ENCODE measurements around the gene LIX1. TPM values are rescaled to one million over a fixed set of nuclear protein-coding genes. Genes with fewer than 3 reads are reported as not detected.

The LIX1 gene
- total RNA-seq, 3 donors from 2014 or later (not counting 1 experiment from before 2014, with no cell fraction given), result not detected

GRCh38 chr5:97149709-97150108 is 7.3 kb upstream of the LIX1 start:
- H3K9me3 Mint-ChIP-seq, result no peaks in the 10 kb centered on the region
- Histone ChIP-seq H3K4me1 (ENCODE audit: control insufficient read depth, insufficient read depth, low read length) (no peaks in the 10 kb centered on the region), H3K9me3 (ENCODE audit: control insufficient read depth, insufficient read depth, low read length) (no peaks in the 10 kb centered on the region), H3K27me3 (ENCODE audit: control insufficient read depth, insufficient read depth, low read length) (no peaks in the 10 kb centered on the region), H3K4me3 (ENCODE audit: low read length) (no peak overlapping the region), H3K36me3 (ENCODE audit: control insufficient read depth, insufficient read depth, low read length) (no peaks in the 10 kb centered on the region), H3K27ac (ENCODE audit: low read length) (no peak overlapping the region)
- H3K4me3 Mint-ChIP-seq, result no peak overlapping the region
- no peaks in the 10 kb centered on the region for H3K4me1 Mint-ChIP-seq
- no peak overlapping the region for H3K27ac Mint-ChIP-seq
- ATAC-seq, result no peak
- intact Hi-C loops (cut with micrococcal nuclease), result no loop called here
- TF ChIP-seq CTCF (IDR thresholded peaks at IDR 0.05), result no peak
- no peaks in the 10 kb centered on the region for H3K27me3 Mint-ChIP-seq (ENCODE audit: low read depth in 2 of 2)
- no peak for DNase-seq
- 40% methylated on average over 1 of the region's 2 CpGs for WGBS (ENCODE audit: insufficient coverage)
- no peaks in the 10 kb centered on the region for H3K36me3 Mint-ChIP-seq

GRCh38 chr5:97148288-97148687 is 5.9 kb upstream of the LIX1 start:
- no peak overlapping the region for H3K4me3 ChIP-seq (ENCODE audit: low read length)
- 85% methylated on average over 3 of the region's 3 CpGs for WGBS (ENCODE audit: insufficient coverage)
- no peaks in the 10 kb centered on the region for H3K27me3 ChIP-seq (ENCODE audit: control insufficient read depth, insufficient read depth, low read length)
- Mint-ChIP-seq H3K4me3 (no peak overlapping the region), H3K9me3 (no peaks in the 10 kb centered on the region), H3K4me1 (no peaks in the 10 kb centered on the region), H3K36me3 (no peaks in the 10 kb centered on the region), H3K27me3 (ENCODE audit: low read depth in 2 of 2) (no peaks in the 10 kb centered on the region), H3K27ac (no peak overlapping the region)
- intact Hi-C loops (cut with micrococcal nuclease), result no loop called here
- no peak for DNase-seq
- no peaks in the 10 kb centered on the region for H3K9me3 ChIP-seq (ENCODE audit: control insufficient read depth, insufficient read depth, low read length)
- no peaks in the 10 kb centered on the region for H3K4me1 ChIP-seq (ENCODE audit: control insufficient read depth, insufficient read depth, low read length)
- TF ChIP-seq CTCF (IDR thresholded peaks at IDR 0.05), result no peak
- H3K27ac ChIP-seq (ENCODE audit: low read length), result no peak overlapping the region
- no peak for ATAC-seq
- H3K36me3 ChIP-seq (ENCODE audit: control insufficient read depth, insufficient read depth, low read length), result no peaks in the 10 kb centered on the region

GRCh38 chr5:97143704-97144103 is 1.3 kb upstream of the LIX1 start:
- H3K4me3 Mint-ChIP-seq, result no peak overlapping the region
- DNase-seq (no peak), ATAC-seq (no peak)
- peaks cover 16 to 29% of the 10 kb centered on the region in 2 donors for H3K27me3 Mint-ChIP-seq (ENCODE audit: low read depth in 2 of 2)
- no peaks in the 10 kb centered on the region for H3K4me1 ChIP-seq (ENCODE audit: control insufficient read depth, insufficient read depth, low read length)
- H3K36me3 Mint-ChIP-seq, result no peaks in the 10 kb centered on the region
- no peaks in the 10 kb centered on the region for H3K9me3 Mint-ChIP-seq
- intact Hi-C loops (cut with micrococcal nuclease), result no loop called here
- H3K9me3 ChIP-seq (ENCODE audit: control insufficient read depth, insufficient read depth, low read length), result no peaks in the 10 kb centered on the region
- H3K27ac Mint-ChIP-seq, result no peak overlapping the region
- H3K4me3 ChIP-seq (ENCODE audit: low read length), result no peak overlapping the region
- H3K27me3 ChIP-seq (ENCODE audit: control insufficient read depth, insufficient read depth, low read length), result no peaks in the 10 kb centered on the region
- no peaks in the 10 kb centered on the region for H3K4me1 Mint-ChIP-seq
- no peaks in the 10 kb centered on the region for H3K36me3 ChIP-seq (ENCODE audit: control insufficient read depth, insufficient read depth, low read length)
- no peak overlapping the region for H3K27ac ChIP-seq (ENCODE audit: low read length)
- WGBS (ENCODE audit: insufficient coverage), result 100% methylated on average over 2 of the region's 2 CpGs
- TF ChIP-seq CTCF (IDR thresholded peaks at IDR 0.05), result no peak

- 100% methylated on average over 1 of the region's 2 CpGs for WGBS (ENCODE audit: insufficient coverage)
- DNase-seq (no peak), ATAC-seq (no peak)
- TF ChIP-seq CTCF (IDR thresholded peaks at IDR 0.05), result no peak
- Histone ChIP-seq H3K27ac (ENCODE audit: low read length) (no peak overlapping the region), H3K4me3 (ENCODE audit: low read length) (no peak overlapping the region), H3K4me1 (ENCODE audit: control insufficient read depth, insufficient read depth, low read length) (no peaks in the 10 kb centered on the region), H3K27me3 (ENCODE audit: control insufficient read depth, insufficient read depth, low read length) (no peaks in the 10 kb centered on the region), H3K36me3 (ENCODE audit: control insufficient read depth, insufficient read depth, low read length) (no peaks in the 10 kb centered on the region), H3K9me3 (ENCODE audit: control insufficient read depth, insufficient read depth, low read length) (no peaks in the 10 kb centered on the region)
- Mint-ChIP-seq H3K36me3 (no peaks in the 10 kb centered on the region), H3K4me1 (no peaks in the 10 kb centered on the region), H3K9me3 (no peaks in the 10 kb centered on the region), H3K27me3 (ENCODE audit: low read depth in 2 of 2) (peaks cover 20 to 30% of the 10 kb centered on the region in 2 donors), H3K4me3 (no peak overlapping the region), H3K27ac (no peak overlapping the region)
- intact Hi-C loops (cut with micrococcal nuclease), result no loop called here
These were observed 872 bp downstream of the LIX1 start for GRCh38 chr5:97141539-97141938.
